Measurements from ENCODE around the gene TCHH.

TCHH gene

GRCh38 chr1:152143150-152143887 lies 28.1 kb upstream of the TCHH start:
- no peak for TF ChIP-seq OSR1 (CRISPR knock-in tag; IDR thresholded peaks at IDR 0.05)
- TF ChIP-seq CSDC2 (CRISPR knock-in tag; IDR thresholded peaks at IDR 0.05) = no peak
- TF ChIP-seq CREB5 (CRISPR knock-in tag; IDR thresholded peaks at IDR 0.05; ENCODE audit: low read depth) = no peak
- no peak for TF ChIP-seq ARNTL (CRISPR knock-in tag; IDR thresholded peaks at IDR 0.05; ENCODE audit: borderline replicate concordance, low read depth)
- no peak for TF ChIP-seq PPARA (CRISPR knock-in tag; IDR thresholded peaks at IDR 0.05; ENCODE audit: borderline replicate concordance)
- no peak for TF ChIP-seq PATZ1 (CRISPR knock-in tag; IDR thresholded peaks at IDR 0.05; ENCODE audit: borderline replicate concordance)
- TF ChIP-seq ZNF70 (CRISPR knock-in tag; IDR thresholded peaks at IDR 0.05) = no peak
- no peak for TF ChIP-seq ZC3H10 (CRISPR knock-in tag; IDR thresholded peaks at IDR 0.05)
- TF ChIP-seq ZNF8 (CRISPR knock-in tag; IDR thresholded peaks at IDR 0.05) = no peak
- no peak for TF ChIP-seq TCF4 (CRISPR knock-in tag; IDR thresholded peaks at IDR 0.05; ENCODE audit: borderline replicate concordance)
- no peak for ATAC-seq

GRCh38 chr1:152141971-152142584 lies 26.8 kb upstream of the TCHH start:
- TF ChIP-seq TOX (CRISPR knock-in tag; IDR thresholded peaks at IDR 0.05; ENCODE audit: borderline replicate concordance) (no peak), OSR1 (CRISPR knock-in tag; IDR thresholded peaks at IDR 0.05) (no peak), SNAI2 (CRISPR knock-in tag; IDR thresholded peaks at IDR 0.05) (no peak), ZNF565 (CRISPR knock-in tag; conservative IDR thresholded peaks at IDR 0.05; ENCODE audit: low read depth) (no peak), POU6F1 (CRISPR knock-in tag; IDR thresholded peaks at IDR 0.05; ENCODE audit: borderline replicate concordance, low read depth) (no peak), ZC3H10 (CRISPR knock-in tag; IDR thresholded peaks at IDR 0.05) (no peak), ISL1 (CRISPR knock-in tag; IDR thresholded peaks at IDR 0.05) (no peak), ZNF8 (CRISPR knock-in tag; IDR thresholded peaks at IDR 0.05) (no peak), ARNTL (CRISPR knock-in tag; IDR thresholded peaks at IDR 0.05; ENCODE audit: borderline replicate concordance, low read depth) (no peak), CSRNP3 (CRISPR knock-in tag; IDR thresholded peaks at IDR 0.05) (no peak), TSHZ2 (CRISPR knock-in tag; IDR thresholded peaks at IDR 0.05) (no peak), CREB5 (CRISPR knock-in tag; IDR thresholded peaks at IDR 0.05; ENCODE audit: low read depth) (no peak), PPARA (CRISPR knock-in tag; IDR thresholded peaks at IDR 0.05; ENCODE audit: borderline replicate concordance) (no peak), RARB (CRISPR knock-in tag; IDR thresholded peaks at IDR 0.05) (no peak)
- peak; percentile 99 for ATAC-seq

Data from SK-N-SH treated with all-trans-retinoic acid at 6 μM for 48 hours (cell line).